Neural progenitor cell (in vitro differentiated cells): ENCODE results near the gene LRRC74A.

ENCODE experiments used
- EZH2 ChIP-seq: fragments of 200-600 bp; sonication (generic); IDR thresholded peaks from 2 replicates; pipeline ENCODE4 v1.6.1; 2017; ENCODE audit warnings: antibody characterized with exemption, mild to moderate bottlenecking, moderate library complexity
- TF ChIP-seq, protein P1 (sequence below): fragments of 200-600 bp; sonication (generic); IDR thresholded peaks from 2 replicates; pipeline ENCODE4 v1.5.1; 2017; ENCODE audit warnings: antibody characterized with exemption, mild to moderate bottlenecking

DNA sequence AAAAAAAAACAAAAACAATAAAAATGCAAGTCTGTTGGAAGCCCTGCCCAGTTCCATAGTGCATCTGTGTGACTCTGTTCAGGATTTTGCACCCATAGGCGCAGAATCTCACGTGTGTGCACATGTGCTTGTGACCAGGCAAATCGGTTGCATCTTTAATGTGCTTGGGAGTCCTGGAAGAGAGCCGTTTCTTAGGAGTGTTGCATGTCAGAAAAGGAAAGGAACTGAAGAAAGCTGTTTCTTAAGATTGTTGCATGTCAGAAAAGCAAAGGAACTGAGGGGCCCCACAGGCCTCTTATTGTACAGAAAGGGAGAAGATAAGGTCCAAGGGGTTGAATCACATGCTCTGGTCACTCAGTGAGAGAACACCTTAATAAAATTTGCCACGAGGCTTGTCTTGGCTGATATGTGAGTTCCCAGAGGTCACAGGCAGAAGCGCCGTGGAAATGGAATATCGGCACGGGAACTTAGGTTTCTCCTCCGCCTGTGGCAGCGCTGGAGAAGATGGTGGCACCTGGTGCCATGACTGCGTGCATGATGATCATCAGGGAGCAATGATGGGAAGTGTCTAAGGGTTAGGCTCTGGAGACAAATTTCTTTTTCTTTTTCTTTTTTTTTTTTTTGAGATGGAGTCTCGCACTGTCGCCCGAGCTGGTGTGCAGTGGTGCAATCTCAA is 90.0 kb downstream of the LRRC74A start:
- TF ChIP-seq, protein P1, sequence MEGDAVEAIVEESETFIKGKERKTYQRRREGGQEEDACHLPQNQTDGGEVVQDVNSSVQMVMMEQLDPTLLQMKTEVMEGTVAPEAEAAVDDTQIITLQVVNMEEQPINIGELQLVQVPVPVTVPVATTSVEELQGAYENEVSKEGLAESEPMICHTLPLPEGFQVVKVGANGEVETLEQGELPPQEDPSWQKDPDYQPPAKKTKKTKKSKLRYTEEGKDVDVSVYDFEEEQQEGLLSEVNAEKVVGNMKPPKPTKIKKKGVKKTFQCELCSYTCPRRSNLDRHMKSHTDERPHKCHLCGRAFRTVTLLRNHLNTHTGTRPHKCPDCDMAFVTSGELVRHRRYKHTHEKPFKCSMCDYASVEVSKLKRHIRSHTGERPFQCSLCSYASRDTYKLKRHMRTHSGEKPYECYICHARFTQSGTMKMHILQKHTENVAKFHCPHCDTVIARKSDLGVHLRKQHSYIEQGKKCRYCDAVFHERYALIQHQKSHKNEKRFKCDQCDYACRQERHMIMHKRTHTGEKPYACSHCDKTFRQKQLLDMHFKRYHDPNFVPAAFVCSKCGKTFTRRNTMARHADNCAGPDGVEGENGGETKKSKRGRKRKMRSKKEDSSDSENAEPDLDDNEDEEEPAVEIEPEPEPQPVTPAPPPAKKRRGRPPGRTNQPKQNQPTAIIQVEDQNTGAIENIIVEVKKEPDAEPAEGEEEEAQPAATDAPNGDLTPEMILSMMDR, result no peak
- no peak for TF ChIP-seq EZH2
